Measurements from ENCODE around the gene MAP4K2. TPM values are rescaled to one million over a fixed set of nuclear protein-coding genes. Genes with fewer than 3 reads are reported as not detected.
"Not testable (repeated sequence)": the region's sequence is repeated elsewhere in the genome, so short reads cannot be mapped to it uniquely, and the experiment has no call there.

The MAP4K2 gene
- 7.4 TPM for total RNA-seq
- 10 to 100 TPM in 7 of 8 donors, 1 to 10 TPM in 1; 9.9 to 15.5 (median 12.6) TPM for polyA plus RNA-seq (ENCODE audit: insufficient read depth in 1 of 8, insufficient read length in 8 of 8, low replicate concordance in 1 of 8)
- long read RNA-seq, donor 1 = 0 reads
- long read RNA-seq, donor 2 = 0 reads
- long read RNA-seq, donor 3 = 0 reads
- long read RNA-seq, donor 4 = 0 reads
- long read RNA-seq, donor 5 = 0 reads
- long read RNA-seq, donor 6, full-length matches to known transcripts = 1 of 1 reads
- long read RNA-seq, donor 6, partial matches to known transcripts = 0 of 1 reads
- long read RNA-seq, donor 6, other reads (novel, unspliced or antisense) = 0 of 1 reads
- long read RNA-seq, donor 7 = 0 reads
- long read RNA-seq, donor 8 = 0 reads
- long read RNA-seq, donor 9, full-length matches to known transcripts = 1 of 1 reads
- long read RNA-seq, donor 9, partial matches to known transcripts = 0 of 1 reads
- long read RNA-seq, donor 9, other reads (novel, unspliced or antisense) = 0 of 1 reads
- long read RNA-seq, donor 10, full-length matches to known transcripts = 1 of 1 reads
- long read RNA-seq, donor 10, partial matches to known transcripts = 0 of 1 reads
- long read RNA-seq, donor 10, other reads (novel, unspliced or antisense) = 0 of 1 reads
- long read RNA-seq, donor 11, full-length matches to known transcripts = 1 of 1 reads
- long read RNA-seq, donor 11, partial matches to known transcripts = 0 of 1 reads
- long read RNA-seq, donor 11, other reads (novel, unspliced or antisense) = 0 of 1 reads

GRCh38 chr11:64803158-64803845 is at the start of gene MAP4K2:
TSS of gene MAP4K2 (minus strand) at chr11:64803214. CDS start at chr11:64803149, 65 bp downstream.
- Histone ChIP-seq H3K9me3 (replicated peaks; ENCODE audit: control insufficient read depth, low read depth, low read length) (no peaks in the 10 kb centered on the region), H3K4me1 (ENCODE audit: control insufficient read depth, insufficient read depth, low read length) (peaks cover 37% of the 10 kb centered on the region), H3K4me3 (ENCODE audit: low read length) (peak within 1 kb of the TSS; percentile 63), H3K27ac (ENCODE audit: low read length) (peak within 1 kb of the TSS; percentile 89), H3K27me3 (ENCODE audit: control insufficient read depth, insufficient read depth, low read length) (no peaks in the 10 kb centered on the region), H3K36me3 (ENCODE audit: control insufficient read depth, insufficient read depth, low read length) (peaks cover 43% of the 10 kb centered on the region)
- WGBS (ENCODE audit: insufficient coverage) = 0% methylated on average over 24 of the region's 58 CpGs
- peak; percentile 94 for DNase-seq

- Histone ChIP-seq H3K4me1 (ENCODE audit: control insufficient read depth, insufficient read depth, low read length) (peaks cover 72% of the 10 kb centered on the region), H3K36me3 (ENCODE audit: control insufficient read depth, insufficient read depth, low read length) (peaks cover 55% of the 10 kb centered on the region), H3K27me3 (ENCODE audit: control insufficient read depth, insufficient read depth, low read length) (no peaks in the 10 kb centered on the region), H3K9me3 (replicated peaks; ENCODE audit: control insufficient read depth, low read depth, low read length) (no peaks in the 10 kb centered on the region), H3K27ac (ENCODE audit: low read length) (peak overlapping the region; percentile 21), H3K4me3 (ENCODE audit: low read length) (no peak overlapping the region)
- 76% methylated on average over 8 of the region's 8 CpGs for WGBS (ENCODE audit: insufficient coverage)
- DNase-seq = no peak
These were observed 48.9 kb upstream of the MAP4K2 start for GRCh38 chr11:64851831-64852351.

GRCh38 chr11:64850979-64851567 is 48.1 kb upstream of the MAP4K2 start:
- H3K27ac ChIP-seq (ENCODE audit: low read length) = peak overlapping the region; percentile 21
- no peaks in the 10 kb centered on the region for H3K9me3 ChIP-seq (replicated peaks; ENCODE audit: control insufficient read depth, low read depth, low read length)
- no peak for DNase-seq
- H3K27me3 ChIP-seq (ENCODE audit: control insufficient read depth, insufficient read depth, low read length) = no peaks in the 10 kb centered on the region
- peaks cover 64% of the 10 kb centered on the region for H3K4me1 ChIP-seq (ENCODE audit: control insufficient read depth, insufficient read depth, low read length)
- no peak overlapping the region for H3K4me3 ChIP-seq (ENCODE audit: low read length)
- H3K36me3 ChIP-seq (ENCODE audit: control insufficient read depth, insufficient read depth, low read length) = peaks cover 47% of the 10 kb centered on the region
- WGBS (ENCODE audit: insufficient coverage) = 43% methylated on average over 13 of the region's 13 CpGs

GRCh38 chr11:64849598-64850356 is 46.8 kb upstream of the MAP4K2 start:
- peak; percentile 68 for DNase-seq
- Histone ChIP-seq H3K27ac (ENCODE audit: low read length) (peak overlapping the region; percentile 47), H3K4me3 (ENCODE audit: low read length) (no peak overlapping the region), H3K9me3 (replicated peaks; ENCODE audit: control insufficient read depth, low read depth, low read length) (no peaks in the 10 kb centered on the region), H3K4me1 (ENCODE audit: control insufficient read depth, insufficient read depth, low read length) (peaks cover 58% of the 10 kb centered on the region), H3K27me3 (ENCODE audit: control insufficient read depth, insufficient read depth, low read length) (no peaks in the 10 kb centered on the region), H3K36me3 (ENCODE audit: control insufficient read depth, insufficient read depth, low read length) (peaks cover 36% of the 10 kb centered on the region)
- 53% methylated on average over 8 of the region's 19 CpGs for WGBS (ENCODE audit: insufficient coverage)

GRCh38 chr11:64848826-64849597 is 46.0 kb upstream of the MAP4K2 start:
- Histone ChIP-seq H3K27me3 (ENCODE audit: control insufficient read depth, insufficient read depth, low read length) (no peaks in the 10 kb centered on the region), H3K4me1 (ENCODE audit: control insufficient read depth, insufficient read depth, low read length) (peaks cover 53% of the 10 kb centered on the region), H3K27ac (ENCODE audit: low read length) (no peak overlapping the region), H3K36me3 (ENCODE audit: control insufficient read depth, insufficient read depth, low read length) (peaks cover 28% of the 10 kb centered on the region), H3K4me3 (ENCODE audit: low read length) (no peak overlapping the region), H3K9me3 (replicated peaks; ENCODE audit: control insufficient read depth, low read depth, low read length) (no peaks in the 10 kb centered on the region)
- WGBS (ENCODE audit: insufficient coverage) = 50% methylated on average over 11 of the region's 16 CpGs
- DNase-seq = no peak

GRCh38 chr11:64848214-64848825 is 45.3 kb upstream of the MAP4K2 start:
- Histone ChIP-seq H3K27ac (ENCODE audit: low read length) (no peak overlapping the region), H3K9me3 (replicated peaks; ENCODE audit: control insufficient read depth, low read depth, low read length) (no peaks in the 10 kb centered on the region)
- WGBS (ENCODE audit: insufficient coverage) = 72% methylated on average over 4 of the region's 6 CpGs

GRCh38 chr11:64846998-64847666 is 44.1 kb upstream of the MAP4K2 start:
- no peak overlapping the region for H3K4me3 ChIP-seq (ENCODE audit: low read length)
- H3K27me3 ChIP-seq (ENCODE audit: control insufficient read depth, insufficient read depth, low read length) = no peaks in the 10 kb centered on the region
- 8% methylated on average over 8 of the region's 13 CpGs for WGBS (ENCODE audit: insufficient coverage)
- no peaks in the 10 kb centered on the region for H3K9me3 ChIP-seq (replicated peaks; ENCODE audit: control insufficient read depth, low read depth, low read length)
- H3K36me3 ChIP-seq (ENCODE audit: control insufficient read depth, insufficient read depth, low read length) = peaks cover 9% of the 10 kb centered on the region
- peak; percentile 94 for DNase-seq
- H3K4me1 ChIP-seq (ENCODE audit: control insufficient read depth, insufficient read depth, low read length) = peaks cover 53% of the 10 kb centered on the region
- H3K27ac ChIP-seq (ENCODE audit: low read length) = no peak overlapping the region

More at GRCh38 chr11:64848214-64848825, 45.3 kb upstream of the MAP4K2 start:
- no peak for DNase-seq
- Histone ChIP-seq H3K36me3 (ENCODE audit: control insufficient read depth, insufficient read depth, low read length) (peaks cover 21% of the 10 kb centered on the region), H3K4me3 (ENCODE audit: low read length) (no peak overlapping the region), H3K27me3 (ENCODE audit: control insufficient read depth, insufficient read depth, low read length) (no peaks in the 10 kb centered on the region), H3K4me1 (ENCODE audit: control insufficient read depth, insufficient read depth, low read length) (peaks cover 53% of the 10 kb centered on the region)

- H3K9me3 ChIP-seq (replicated peaks; ENCODE audit: control insufficient read depth, low read depth, low read length); H3K27me3 ChIP-seq (ENCODE audit: control insufficient read depth, insufficient read depth, low read length); H3K27ac ChIP-seq (ENCODE audit: low read length); H3K4me3 ChIP-seq (ENCODE audit: low read length); H3K36me3 ChIP-seq (ENCODE audit: control insufficient read depth, insufficient read depth, low read length); DNase-seq: not testable (repeated sequence)
- WGBS (ENCODE audit: insufficient coverage) = 80% methylated on average over 1 of the region's 8 CpGs
- H3K4me1 ChIP-seq (ENCODE audit: control insufficient read depth, insufficient read depth, low read length) = peaks cover 40% of the 10 kb centered on the region
These were observed 42.7 kb upstream of the MAP4K2 start for GRCh38 chr11:64845776-64846129.

Measured in muscle of leg (tissue), 16 donors.